OCI-LY1 (cell line): ENCODE measurements around the gene YBX3.

Experiments
- H2AFZ ChIP-seq: fragments of 200-600 bp; sonication (generic), shearing (Covaris generic); 2 replicates; pipeline ENCODE4 v1.6.0; 2014; ENCODE audit warnings: antibody characterized with exemption, mild to moderate bottlenecking, low read length
- H3F3A ChIP-seq: fragments of 200-600 bp; sonication (generic), shearing (Covaris generic); 2 replicates; pipeline ENCODE4 v1.6.0; 2014; ENCODE audit warnings: mild to moderate bottlenecking, antibody characterized with exemption, low read length, moderate library complexity; ENCODE audit not compliant: insufficient read depth
- H3K27ac ChIP-seq: fragments of 200-600 bp; sonication (generic); 2 replicates; pipeline ENCODE4 v1.5.1; 2014; ENCODE audit warnings: low read length, mixed run types, mild to moderate bottlenecking, low read depth; ENCODE audit not compliant: poor library complexity, severe bottlenecking
- H3K27me3 ChIP-seq: fragments of 200-600 bp; sonication (generic); 2 replicates; pipeline ENCODE4 v1.6.0; 2014; ENCODE audit warnings: antibody characterized with exemption, mild to moderate bottlenecking, low read length, moderate library complexity; ENCODE audit not compliant: insufficient read depth
- H3K36me3 ChIP-seq: fragments of 200-600 bp; sonication (generic); 2 replicates; pipeline ENCODE4 v1.6.1; 2014; ENCODE audit warnings: mild to moderate bottlenecking, antibody characterized with exemption, low read length, moderate library complexity, mixed read lengths; ENCODE audit not compliant: insufficient read depth
- H3K4me1 ChIP-seq: fragments of 200-600 bp; sonication (generic); 2 replicates; pipeline ENCODE4 v1.5.1; 2014; ENCODE audit warnings: mild to moderate bottlenecking, low read length, moderate library complexity; ENCODE audit not compliant: insufficient read depth, severe bottlenecking
- H3K4me2 ChIP-seq: fragments of 200-600 bp; sonication (generic), shearing (Covaris generic); 2 replicates; pipeline ENCODE4 v1.6.1; 2014; ENCODE audit warnings: low read length
- H3K4me3 ChIP-seq: fragments of 200-600 bp; sonication (generic); 2 replicates; pipeline ENCODE4 v1.5.1; 2014; ENCODE audit warnings: low read length, low read depth, mild to moderate bottlenecking, mixed read lengths; ENCODE audit not compliant: poor library complexity, severe bottlenecking
- H3K79me2 ChIP-seq: fragments of 200-600 bp; shearing (Covaris generic); 2 replicates; pipeline ENCODE4 v1.6.1; 2016; ENCODE audit warnings: mixed run types, low read length, mixed read lengths; ENCODE audit not compliant: insufficient read depth
- H3K9ac ChIP-seq: fragments of 200-600 bp; sonication (generic), shearing (Covaris generic); 2 replicates; pipeline ENCODE4 v1.6.1; 2014; ENCODE audit warnings: mild to moderate bottlenecking, low read length, mixed read lengths
- H3K9me2 ChIP-seq: fragments of 200-600 bp; sonication (generic), shearing (Covaris generic); 2 replicates; pipeline ENCODE4 v1.6.1; 2014; ENCODE audit warnings: low read depth, mild to moderate bottlenecking, low read length, mixed read lengths
- H3K9me3 ChIP-seq: fragments of 200-600 bp; shearing (Covaris generic); 2 replicates; pipeline ENCODE4 v1.6.1; 2014; ENCODE audit warnings: low read length, mixed read lengths
- H4K20me1 ChIP-seq: fragments of 200-600 bp; sonication (generic), shearing (Covaris generic); 2 replicates; pipeline ENCODE4 v1.6.0; 2016; ENCODE audit warnings: mild to moderate bottlenecking, low read length; ENCODE audit not compliant: insufficient read depth
- CTCF ChIP-seq: fragments of 200-600 bp; sonication (generic), shearing (Covaris generic); IDR thresholded peaks from 2 replicates; pipeline ENCODE4 v1.5.1; 2017; ENCODE audit warnings: mild to moderate bottlenecking, antibody characterized with exemption, low read length, moderate library complexity, mixed read lengths
- EZH2 ChIP-seq: fragments of 200-600 bp; sonication (generic), shearing (Covaris generic); IDR thresholded peaks from 2 replicates; pipeline ENCODE4 v1.8.0; 2017; ENCODE audit warnings: borderline replicate concordance, mixed run types, mild to moderate bottlenecking, antibody characterized with exemption, low read length, moderate library complexity, mixed read lengths

The YBX3 gene

GRCh38 chr12:10669533-10669932, 53.6 kb downstream of the YBX3 start:
- Histone ChIP-seq H3K27ac (no peak overlapping the region), H3K4me3 (no peak overlapping the region), H3K4me1 (peaks cover 44% of the 10 kb centered on the region), H2AFZ (no peak overlapping the region), H3K9me3 (no peaks in the 10 kb centered on the region), H3K4me2 (no peak overlapping the region), H3K79me2 (no peaks in the 10 kb centered on the region), H3K9ac (no peak overlapping the region), H3K9me2 (no peaks in the 10 kb centered on the region), H3K27me3 (no peaks in the 10 kb centered on the region), H3F3A (no peaks in the 10 kb centered on the region), H4K20me1 (no peaks in the 10 kb centered on the region), H3K36me3 (no peaks in the 10 kb centered on the region)
- no peak for TF ChIP-seq EZH2

- Histone ChIP-seq H3K9me3 (no peaks in the 10 kb centered on the region), H2AFZ (no peak overlapping the region), H3K4me3 (peak overlapping the region; percentile 43), H3K27me3 (no peaks in the 10 kb centered on the region), H4K20me1 (no peaks in the 10 kb centered on the region), H3K36me3 (no peaks in the 10 kb centered on the region), H3F3A (no peaks in the 10 kb centered on the region), H3K9me2 (no peaks in the 10 kb centered on the region), H3K4me1 (peaks cover 40% of the 10 kb centered on the region), H3K27ac (no peak overlapping the region), H3K4me2 (peak overlapping the region; percentile 61), H3K9ac (no peak overlapping the region), H3K79me2 (no peaks in the 10 kb centered on the region)
- TF ChIP-seq EZH2 (no peak), CTCF (no peak)
Observed at GRCh38 chr12:10668526-10668925, 54.6 kb downstream of the YBX3 start.

GRCh38 chr12:10667581-10667980, 55.5 kb downstream of the YBX3 start:
- Histone ChIP-seq H3K9me3 (no peaks in the 10 kb centered on the region), H3K4me3 (no peak overlapping the region), H3K79me2 (no peaks in the 10 kb centered on the region), H3K4me1 (peaks cover 31% of the 10 kb centered on the region), H3F3A (no peaks in the 10 kb centered on the region), H4K20me1 (no peaks in the 10 kb centered on the region), H2AFZ (no peak overlapping the region), H3K4me2 (no peak overlapping the region), H3K9me2 (no peaks in the 10 kb centered on the region), H3K27ac (no peak overlapping the region), H3K9ac (no peak overlapping the region), H3K27me3 (no peaks in the 10 kb centered on the region), H3K36me3 (no peaks in the 10 kb centered on the region)
- TF ChIP-seq EZH2 (no peak), CTCF (no peak)

- H3K9me3 ChIP-seq, result no peaks in the 10 kb centered on the region
- no peak overlapping the region for H3K27ac ChIP-seq
- no peaks in the 10 kb centered on the region for H3F3A ChIP-seq
- H3K9me2 ChIP-seq, result no peaks in the 10 kb centered on the region
- no peaks in the 10 kb centered on the region for H3K36me3 ChIP-seq
- no peaks in the 10 kb centered on the region for H3K79me2 ChIP-seq
- TF ChIP-seq EZH2 (no peak), CTCF (no peak)
- H2AFZ ChIP-seq, result no peak overlapping the region
- no peaks in the 10 kb centered on the region for H3K27me3 ChIP-seq
- H3K9ac ChIP-seq, result no peak overlapping the region
- peaks cover 20% of the 10 kb centered on the region for H3K4me1 ChIP-seq
- H4K20me1 ChIP-seq, result no peaks in the 10 kb centered on the region
- H3K4me2 ChIP-seq, result no peak overlapping the region
- H3K4me3 ChIP-seq, result no peak overlapping the region
Observed at GRCh38 chr12:10664499-10664898, 58.6 kb downstream of the YBX3 start.
